Midbrain (tissue), 1 donor: Measurements from ENCODE around the gene KRTAP5-9.
A peak's percentile ranks its signal among the peaks of the same experiment; 100 is the strongest.
"Not testable (repeated sequence)": the region's sequence is repeated elsewhere in the genome, so short reads cannot be mapped to it uniquely, and the experiment has no call there.

ENCODE experiments used
- DNase-seq: peaks from one replicate; lab custom pipeline; 2025; lab: John Stamatoyannopoulos, UW

KRTAP5-9 gene

DNA sequence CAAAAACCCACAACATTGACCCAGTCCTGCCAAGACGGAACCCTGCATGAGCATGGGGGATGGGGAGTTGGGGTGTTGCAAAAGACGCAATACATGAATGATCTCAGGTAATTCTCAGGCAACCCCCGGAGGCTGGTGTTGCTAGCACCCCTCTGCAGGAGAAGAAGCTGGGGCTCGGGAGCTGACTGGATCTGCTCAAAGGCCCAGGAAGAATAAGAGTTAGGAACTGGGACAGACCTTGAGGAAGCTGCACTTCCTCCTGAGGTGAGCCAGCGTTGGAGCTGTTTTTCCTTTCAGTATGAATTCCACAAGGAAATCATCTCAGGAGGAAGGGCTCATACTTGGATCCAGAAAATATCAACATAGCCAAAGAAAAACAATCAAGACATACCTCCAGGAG is at the start of gene KRTAP5-9:
Gene KRTAP5-9, plus strand, starts transcription at position 301 of the 400 bp plus-strand sequence. CDS start 238 bp downstream, outside the sequence.
- DNase-seq = no peak

GRCh38 chr11:71499125-71499524 is 49.1 kb upstream of the KRTAP5-9 start:
- DNase-seq = no peak

- DNase-seq = no peak
These were observed 48.7 kb upstream of the KRTAP5-9 start for GRCh38 chr11:71499546-71499945.

- DNase-seq = peak; percentile 37
These were observed 47.6 kb upstream of the KRTAP5-9 start for GRCh38 chr11:71500601-71501021.

DNA sequence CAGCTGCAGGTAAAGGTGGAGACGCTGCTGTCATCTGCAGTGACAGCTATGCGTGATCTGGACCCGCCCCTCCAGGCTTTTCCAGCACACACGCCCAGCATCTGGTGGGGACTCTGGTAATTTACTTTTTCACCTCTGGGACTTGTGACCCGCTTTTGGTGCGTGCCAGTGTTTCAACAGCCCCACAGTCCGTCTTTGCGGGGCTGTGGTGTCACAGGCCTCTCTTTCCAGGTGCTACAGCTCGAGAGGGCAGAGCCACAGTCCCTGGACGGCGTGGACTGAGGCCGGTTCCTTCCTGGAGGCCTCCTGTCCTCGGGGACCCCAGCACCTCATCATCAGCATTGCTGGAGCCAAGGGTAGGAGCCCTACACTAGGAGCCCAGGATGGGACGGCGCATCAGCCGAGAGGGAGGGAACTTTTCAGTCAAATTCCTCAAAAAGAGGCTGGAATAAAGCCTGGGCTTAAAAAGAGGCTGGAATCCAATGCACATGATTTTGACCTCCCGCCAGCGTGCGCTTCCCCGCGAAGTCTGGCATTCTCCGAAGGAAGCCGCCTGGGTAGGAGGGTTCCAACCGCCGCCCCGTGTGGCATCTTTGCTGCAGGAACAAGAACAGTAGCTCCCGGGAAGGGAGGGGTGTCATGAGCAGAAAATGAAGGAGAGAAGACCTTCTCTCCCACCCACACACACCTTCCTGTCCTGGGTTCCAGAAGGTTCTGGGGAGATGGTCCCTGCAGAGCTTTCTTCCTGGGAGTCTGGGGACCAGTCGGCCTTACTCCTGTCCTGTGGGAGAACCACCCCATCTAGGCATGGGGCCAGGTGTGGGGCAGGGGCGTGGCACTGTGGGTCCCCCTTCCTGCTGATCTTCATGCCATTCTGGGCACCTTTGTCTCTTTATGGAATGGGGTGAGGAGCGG is 46.9 kb upstream of the KRTAP5-9 start:
- DNase-seq = no peak

GRCh38 chr11:71502026-71502425 is 46.2 kb upstream of the KRTAP5-9 start:
- DNase-seq = no peak

- DNase-seq = no peak
These were observed 45.3 kb upstream of the KRTAP5-9 start for GRCh38 chr11:71502871-71503435.

- no peak for DNase-seq
These were observed 43.7 kb upstream of the KRTAP5-9 start for GRCh38 chr11:71504531-71504930.

DNA sequence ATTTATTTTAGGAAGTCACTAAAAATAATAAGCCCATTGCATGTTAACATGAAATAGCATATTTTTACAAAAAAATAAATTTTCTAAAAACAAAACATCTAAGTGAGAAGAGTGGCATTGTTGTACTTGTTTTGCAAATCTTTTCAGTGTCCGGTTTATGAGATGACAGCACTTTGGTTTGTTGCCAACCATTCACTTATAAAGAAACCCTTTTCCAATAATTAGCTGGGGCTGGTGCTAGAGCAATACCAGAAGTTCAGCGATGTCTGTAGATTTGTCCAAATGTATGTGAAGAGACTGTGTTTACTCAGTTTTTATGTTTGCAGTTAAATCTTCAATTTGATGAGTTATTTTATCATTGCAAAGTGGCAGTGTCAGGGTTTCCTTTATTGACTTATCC is 43.2 kb upstream of the KRTAP5-9 start:
- no peak for DNase-seq

DNA sequence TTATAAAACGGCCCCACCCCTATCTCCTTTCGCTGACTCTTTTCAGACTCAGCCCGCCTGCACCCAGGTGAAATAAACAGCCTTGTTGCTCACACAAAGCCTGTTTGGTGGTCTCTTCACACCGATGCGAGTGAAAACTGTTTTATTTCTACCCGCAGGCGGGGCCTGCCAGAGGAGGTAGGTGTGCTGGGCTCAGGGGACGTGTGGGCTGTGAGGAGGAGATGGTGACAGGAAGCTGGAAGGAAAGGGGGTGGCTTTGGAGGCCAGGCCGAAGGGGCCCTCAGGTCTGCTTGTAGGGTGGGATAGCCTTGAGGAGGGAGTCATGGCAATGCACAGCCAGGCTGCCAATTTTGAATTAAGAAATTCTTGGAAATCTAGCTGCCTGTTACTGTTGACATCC is 42.4 kb upstream of the KRTAP5-9 start:
- DNase-seq = no peak

- DNase-seq = no peak
These were observed 41.1 kb upstream of the KRTAP5-9 start for GRCh38 chr11:71507102-71507501.

DNA sequence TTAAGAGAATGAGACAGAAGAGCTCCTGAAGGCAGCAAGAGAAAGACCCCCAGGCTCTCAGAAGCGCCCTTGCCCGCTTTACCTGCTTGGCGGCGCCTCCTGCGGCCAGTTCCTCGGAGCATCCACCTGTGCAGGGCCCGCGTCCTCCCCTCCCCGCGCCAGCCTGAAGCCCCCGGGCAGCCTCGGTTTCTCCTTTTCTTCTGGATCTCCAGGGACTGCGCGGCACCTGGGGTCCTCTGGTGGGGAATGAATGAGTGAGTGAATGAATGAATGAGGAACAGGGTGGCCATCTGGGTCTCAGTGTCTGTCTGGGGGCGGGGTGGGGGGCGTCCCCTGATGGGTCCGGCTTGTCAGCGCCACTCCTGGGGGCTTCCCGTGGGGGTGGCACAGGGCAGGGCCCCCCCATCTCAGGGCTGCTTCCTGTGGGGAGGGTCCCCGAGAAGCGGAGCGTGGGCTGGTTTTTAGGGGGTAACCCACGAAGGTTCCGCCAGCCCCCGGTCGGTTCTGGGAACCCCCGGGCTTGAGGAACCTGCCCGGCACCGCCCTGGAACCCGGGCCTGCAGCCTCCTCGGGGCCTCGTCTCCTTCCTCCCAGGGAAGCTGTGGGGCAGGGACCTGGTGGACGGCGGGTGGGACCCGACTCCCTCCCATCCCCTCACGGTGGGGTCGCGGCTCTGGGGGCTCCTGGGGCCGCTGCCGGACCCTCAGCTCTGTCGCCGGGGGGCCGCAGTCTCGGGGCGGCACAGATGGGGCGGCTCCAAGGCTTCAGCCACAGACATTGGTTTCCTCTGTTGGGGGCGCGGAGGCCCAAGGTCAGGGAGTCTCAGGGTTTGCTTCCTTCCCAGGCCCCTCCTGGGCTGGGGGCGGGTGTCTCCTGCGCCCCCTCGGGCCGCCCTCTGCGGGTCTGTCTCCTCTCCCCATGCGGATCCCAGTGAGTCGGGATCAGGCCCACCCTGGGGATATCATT is 29.4 kb upstream of the KRTAP5-9 start:
- DNase-seq = no peak

DNA sequence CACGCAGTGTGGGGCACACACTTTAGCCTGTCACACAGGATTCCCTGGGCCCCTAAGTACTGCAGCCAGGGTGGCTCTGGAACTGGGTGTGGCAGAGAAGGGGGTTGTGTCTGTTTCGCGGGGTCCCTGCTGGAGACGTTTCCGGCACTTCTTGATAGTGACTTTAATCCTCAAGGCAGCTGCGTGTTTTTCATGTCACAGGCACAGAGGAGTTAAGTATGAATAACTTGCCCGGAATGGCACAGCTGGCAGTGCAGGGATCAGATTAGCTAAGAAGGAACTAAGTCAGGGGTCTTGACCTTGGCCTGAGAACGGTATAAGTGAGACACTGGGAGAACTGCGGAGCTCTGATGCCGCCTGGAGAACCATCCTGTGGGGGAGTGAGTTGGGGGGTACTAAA is 28.7 kb upstream of the KRTAP5-9 start:
- DNase-seq = no peak

- DNase-seq = no peak
These were observed 22.9 kb upstream of the KRTAP5-9 start for GRCh38 chr11:71525188-71525937.

DNA sequence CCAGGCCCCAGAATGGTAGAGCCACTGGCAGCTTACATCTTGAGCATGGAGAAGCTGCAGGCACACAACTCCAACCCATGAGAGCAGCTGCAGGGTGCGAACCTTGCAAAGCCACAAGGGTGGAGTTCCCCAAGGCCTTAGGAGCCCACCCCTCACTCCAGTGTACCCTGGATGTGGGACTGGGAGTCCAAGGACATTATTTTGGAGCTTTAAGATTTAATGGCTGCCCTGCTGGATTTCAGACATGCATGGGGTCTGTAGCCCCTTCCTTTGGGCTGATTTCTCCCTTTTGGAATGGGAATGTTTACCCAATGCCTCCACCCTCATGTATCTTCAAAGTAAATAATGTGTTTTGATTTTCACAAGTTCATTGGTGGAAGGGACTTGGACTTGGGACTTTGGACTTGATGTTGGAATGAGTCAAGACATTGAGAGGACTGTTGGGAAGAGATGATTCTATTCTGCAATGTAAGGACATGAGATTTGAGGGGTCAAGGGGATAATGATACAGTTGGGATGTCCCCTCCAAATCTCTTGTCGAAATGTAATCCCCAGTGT is 22.2 kb upstream of the KRTAP5-9 start:
- DNase-seq = no peak

DNA sequence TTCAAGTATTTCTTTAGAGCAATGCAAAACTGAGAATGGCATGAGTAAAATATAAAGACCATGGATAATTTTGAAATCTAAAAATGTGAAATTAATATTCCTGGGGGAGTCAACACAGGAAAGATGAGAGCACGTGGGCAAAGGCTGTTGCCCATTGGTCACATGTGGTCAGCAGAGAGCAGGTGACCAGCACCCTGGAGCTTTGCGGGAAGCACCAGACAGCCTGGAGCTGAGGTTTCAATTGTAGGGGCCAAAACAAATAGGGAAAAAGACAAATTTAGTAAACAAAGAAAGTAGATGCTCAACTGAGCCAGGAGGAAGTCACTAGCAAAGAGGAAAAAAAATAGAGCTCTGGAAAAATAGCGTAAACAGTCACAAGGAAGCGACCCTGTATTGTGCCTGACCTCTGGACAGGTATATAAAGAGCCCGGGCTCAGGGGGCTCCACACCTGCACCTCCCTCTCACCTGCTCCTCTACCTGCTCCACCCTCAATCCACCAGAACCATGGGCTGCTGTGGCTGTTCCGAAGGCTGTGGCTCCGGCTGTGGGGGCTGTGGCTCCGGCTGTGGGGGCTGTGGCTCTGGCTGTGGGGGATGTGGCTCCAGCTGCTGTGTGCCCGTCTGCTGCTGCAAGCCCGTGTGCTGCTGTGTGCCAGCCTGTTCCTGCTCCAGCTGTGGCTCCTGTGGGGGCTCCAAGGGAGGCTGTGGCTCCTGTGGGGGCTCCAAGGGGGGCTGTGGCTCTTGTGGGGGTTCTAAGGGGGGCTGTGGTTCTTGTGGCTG is 21.2 kb upstream of the KRTAP5-9 start, which contains the start of gene KRTAP5-7:
Gene KRTAP5-7, plus strand, starts transcription at position 472 of the 780 bp plus-strand sequence. Its CDS starts 34 bp downstream, at position 506.
- not testable (repeated sequence) for DNase-seq

DNA sequence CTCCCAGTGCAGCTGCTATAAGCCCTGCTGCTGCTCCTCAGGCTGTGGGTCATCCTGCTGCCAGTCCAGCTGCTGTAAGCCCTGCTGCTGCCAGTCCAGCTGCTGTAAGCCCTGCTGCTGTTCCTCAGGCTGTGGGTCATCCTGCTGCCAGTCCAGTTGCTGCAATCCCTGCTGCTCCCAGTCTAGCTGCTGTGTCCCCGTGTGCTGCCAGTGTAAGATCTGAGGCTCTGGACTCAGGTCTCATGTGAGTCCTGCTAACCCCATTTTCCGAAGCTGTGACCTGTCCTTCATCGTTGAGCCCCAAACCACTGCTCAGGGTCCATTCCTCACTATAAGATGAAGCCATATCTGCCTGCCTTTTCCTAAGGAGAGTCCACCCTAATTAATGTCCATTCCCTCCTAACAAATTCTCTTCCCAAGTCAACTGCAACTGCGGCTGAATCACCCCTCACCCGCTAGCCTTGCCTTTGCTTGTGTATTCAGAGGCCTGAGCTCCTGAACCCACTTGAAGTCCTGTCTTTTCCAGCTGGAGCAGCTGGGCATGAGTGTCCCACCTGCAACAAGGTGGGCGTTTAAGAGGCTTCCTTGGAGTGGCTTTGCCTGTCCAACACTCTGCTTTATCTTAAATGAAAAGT is 20.5 kb upstream of the KRTAP5-9 start:
- no peak for DNase-seq

GRCh38 chr11:71530602-71531001 is 17.6 kb upstream of the KRTAP5-9 start:
- DNase-seq = no peak

GRCh38 chr11:71532036-71532610 is 16.1 kb upstream of the KRTAP5-9 start:
- DNase-seq = no peak
